HEK293T (cell line): ENCODE measurements around the gene OR2A7.
"Not testable (repeated sequence)": the region's sequence is repeated elsewhere in the genome, so short reads cannot be mapped to it uniquely, and the experiment has no call there.

Experiments
- BHLHE40 ChIP-seq: fragments of 450-650 bp; IDR thresholded peaks from 2 replicates; pipeline ENCODE4 v1.6.1; 2016; ENCODE audit warnings: mild to moderate bottlenecking, moderate library complexity, borderline replicate concordance
- FOXA1 ChIP-seq: fragments of 450-650 bp; IDR thresholded peaks from 2 replicates; pipeline ENCODE4 v1.6.1; 2016; ENCODE audit warnings: mild to moderate bottlenecking
- FOXK2 ChIP-seq: fragments of 450-650 bp; IDR thresholded peaks from 2 replicates; pipeline ENCODE4 v1.6.1; 2016; ENCODE audit warnings: mild to moderate bottlenecking
- FOXM1 ChIP-seq: fragments of 450-650 bp; IDR thresholded peaks from 2 replicates; pipeline ENCODE4 v1.6.1; 2017; ENCODE audit warnings: mild to moderate bottlenecking, borderline replicate concordance
- NFRKB ChIP-seq: fragments of 450-650 bp; IDR thresholded peaks from 2 replicates; pipeline ENCODE4 v1.6.1; 2016; ENCODE audit warnings: mild to moderate bottlenecking, moderate library complexity
- SP1 ChIP-seq: fragments of 450-650 bp; IDR thresholded peaks from 2 replicates; pipeline ENCODE4 v1.6.1; 2017
- SUZ12 ChIP-seq: fragments of 450-650 bp; IDR thresholded peaks from 2 replicates; pipeline ENCODE4 v1.6.1; 2016; ENCODE audit warnings: mild to moderate bottlenecking
- TARDBP ChIP-seq: fragments of 450-650 bp; IDR thresholded peaks from 2 replicates; pipeline ENCODE4 v1.6.1; 2016

DNA sequence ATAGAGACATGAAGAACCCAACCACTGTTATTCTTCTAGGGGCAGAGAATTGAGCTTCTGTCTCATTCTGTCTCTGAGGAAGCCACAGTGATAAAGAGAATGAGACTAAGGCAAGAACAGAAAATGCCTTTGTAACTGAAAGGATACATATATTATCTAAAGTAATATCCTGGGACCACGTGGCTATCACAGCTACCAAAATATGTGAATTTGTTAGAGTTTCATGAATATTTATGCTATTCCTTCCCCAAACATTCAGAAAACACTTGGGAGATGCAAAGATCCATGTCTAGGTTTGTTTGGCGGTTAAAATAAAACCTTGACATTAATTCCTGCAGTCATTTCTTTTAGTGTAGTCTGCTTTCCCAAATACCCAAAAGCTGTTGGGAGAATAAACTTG is 2.5 kb downstream of the OR2A7 start:
- not testable (repeated sequence) for TF ChIP-seq FOXA1, SUZ12, BHLHE40, SP1, NFRKB, FOXM1, FOXK2, TARDBP
